Epithelial cell of proximal tubule (primary cell): ENCODE measurements around the gene CDC5L. TPM values are rescaled to one million over a fixed set of nuclear protein-coding genes. Genes with fewer than 3 reads are reported as not detected.
A peak's percentile ranks its signal among the peaks of the same experiment; 100 is the strongest.

Source experiments
- DNase-seq: peaks from one replicate; pipeline ENCODE4 v3.0.0-alpha.2; 2011; ENCODE audit warnings: low read depth
- H3K4me3 ChIP-seq: 2 replicates; pipeline ENCODE4 v1.5.1; 2011; ENCODE audit warnings: low read depth, mild to moderate bottlenecking, low read length
- total RNA-seq: library from RNA; depleted of rRNA; stranded (reverse); fragments of >200 nt; gene quantifications from 2 replicates; pipeline ENCODE4 v1.2.3, GENCODE V29; 2015
- TF ChIP-seq, protein P1 (sequence below): conservative IDR thresholded peaks from 2 replicates; pipeline ENCODE4 v1.5.1; 2012; ENCODE audit warnings: low read depth, mild to moderate bottlenecking, low read length

The CDC5L gene
- 25.4 and 25.9 TPM in 2 replicates for total RNA-seq

DNA sequence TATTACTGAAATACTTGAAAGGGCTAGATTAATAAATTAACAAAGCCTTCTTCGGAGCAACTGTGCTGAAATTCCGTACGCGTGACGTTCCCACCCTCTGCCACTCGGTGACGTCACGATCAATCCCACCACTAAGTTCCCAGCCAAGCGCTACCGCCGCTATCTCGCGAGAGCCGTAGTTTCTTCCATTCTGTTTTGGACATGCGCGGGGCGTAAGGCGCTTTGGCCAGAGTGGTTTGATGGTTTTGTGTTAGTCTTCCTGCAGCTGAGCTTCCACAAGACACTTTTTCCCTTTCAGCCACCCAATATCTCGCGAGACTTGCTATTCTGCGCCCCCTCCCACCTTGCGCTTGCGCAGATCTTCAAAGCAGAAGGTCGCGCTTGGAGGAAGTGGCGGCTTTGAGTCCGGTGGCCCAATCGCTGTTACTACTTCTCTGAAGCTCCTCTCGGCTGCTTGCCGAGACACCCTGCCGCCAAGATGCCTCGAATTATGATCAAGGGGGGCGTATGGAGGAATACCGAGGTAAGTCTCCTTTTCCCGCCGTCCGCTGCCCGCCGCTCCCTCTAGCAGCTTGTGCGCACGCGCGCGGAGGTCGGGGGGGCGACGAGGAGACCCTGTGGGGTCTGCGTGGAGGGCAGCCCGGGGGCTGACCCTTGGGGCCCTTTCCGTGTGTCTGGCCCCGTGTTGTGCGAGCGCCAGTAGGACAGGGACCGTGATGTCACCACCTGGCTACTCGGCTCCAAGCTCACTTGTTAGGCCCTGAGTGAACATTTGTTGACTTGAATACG lies at the start of gene CDC5L:
Gene CDC5L (plus strand): TSS at position 361 of the 789 bp plus-strand sequence. CDS start 118 bp downstream, at position 479.
- TF ChIP-seq, protein P1, sequence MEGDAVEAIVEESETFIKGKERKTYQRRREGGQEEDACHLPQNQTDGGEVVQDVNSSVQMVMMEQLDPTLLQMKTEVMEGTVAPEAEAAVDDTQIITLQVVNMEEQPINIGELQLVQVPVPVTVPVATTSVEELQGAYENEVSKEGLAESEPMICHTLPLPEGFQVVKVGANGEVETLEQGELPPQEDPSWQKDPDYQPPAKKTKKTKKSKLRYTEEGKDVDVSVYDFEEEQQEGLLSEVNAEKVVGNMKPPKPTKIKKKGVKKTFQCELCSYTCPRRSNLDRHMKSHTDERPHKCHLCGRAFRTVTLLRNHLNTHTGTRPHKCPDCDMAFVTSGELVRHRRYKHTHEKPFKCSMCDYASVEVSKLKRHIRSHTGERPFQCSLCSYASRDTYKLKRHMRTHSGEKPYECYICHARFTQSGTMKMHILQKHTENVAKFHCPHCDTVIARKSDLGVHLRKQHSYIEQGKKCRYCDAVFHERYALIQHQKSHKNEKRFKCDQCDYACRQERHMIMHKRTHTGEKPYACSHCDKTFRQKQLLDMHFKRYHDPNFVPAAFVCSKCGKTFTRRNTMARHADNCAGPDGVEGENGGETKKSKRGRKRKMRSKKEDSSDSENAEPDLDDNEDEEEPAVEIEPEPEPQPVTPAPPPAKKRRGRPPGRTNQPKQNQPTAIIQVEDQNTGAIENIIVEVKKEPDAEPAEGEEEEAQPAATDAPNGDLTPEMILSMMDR: no peak
- peak; percentile 94 for DNase-seq
- H3K4me3 ChIP-seq: peak within 1 kb of the TSS; percentile 80

DNA sequence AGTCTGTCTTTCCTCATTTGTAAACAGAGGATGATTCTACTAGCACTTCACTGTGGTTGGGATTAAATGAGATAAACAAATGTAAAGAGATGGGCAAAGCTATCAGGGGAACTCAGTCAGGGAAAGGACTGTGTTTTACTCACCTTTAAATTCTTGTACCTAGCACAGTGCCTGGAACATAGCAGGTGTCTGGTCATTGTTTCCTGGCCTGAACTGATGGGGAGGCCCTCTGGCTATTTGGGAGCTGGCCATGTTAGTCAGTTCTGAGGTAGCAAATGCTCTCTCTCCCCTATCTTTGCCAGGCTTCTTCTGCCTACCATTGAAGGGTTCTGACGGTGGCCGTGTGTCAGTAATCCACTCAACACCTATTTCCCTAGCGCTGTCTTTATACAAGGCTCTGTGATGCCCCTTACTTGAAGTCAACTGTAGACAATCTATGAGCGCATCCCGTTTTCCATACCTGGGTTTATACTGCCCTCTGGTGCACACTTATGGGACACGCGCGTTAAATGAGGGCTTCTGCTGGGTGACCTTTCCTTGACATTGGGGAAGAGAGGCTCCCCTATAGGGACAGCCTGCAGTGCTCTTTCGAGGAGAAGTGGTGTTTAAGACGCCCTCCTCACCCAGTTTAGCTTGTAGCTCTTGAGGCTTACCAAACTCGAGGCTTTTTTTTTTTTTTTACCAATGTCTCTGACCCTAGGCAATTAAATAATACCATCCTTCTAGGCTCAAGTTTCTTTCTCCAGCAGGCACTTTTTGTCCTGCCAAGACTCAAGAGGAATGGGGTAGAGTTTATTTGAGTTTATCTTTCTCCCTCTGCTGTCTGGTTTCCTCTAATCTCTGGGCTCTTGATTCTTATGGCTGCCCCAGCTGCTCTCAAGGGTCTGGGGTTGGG lies 49.0 kb upstream of the CDC5L start:
- no peak for DNase-seq
- TF ChIP-seq, protein P1: peak; percentile 81

DNA sequence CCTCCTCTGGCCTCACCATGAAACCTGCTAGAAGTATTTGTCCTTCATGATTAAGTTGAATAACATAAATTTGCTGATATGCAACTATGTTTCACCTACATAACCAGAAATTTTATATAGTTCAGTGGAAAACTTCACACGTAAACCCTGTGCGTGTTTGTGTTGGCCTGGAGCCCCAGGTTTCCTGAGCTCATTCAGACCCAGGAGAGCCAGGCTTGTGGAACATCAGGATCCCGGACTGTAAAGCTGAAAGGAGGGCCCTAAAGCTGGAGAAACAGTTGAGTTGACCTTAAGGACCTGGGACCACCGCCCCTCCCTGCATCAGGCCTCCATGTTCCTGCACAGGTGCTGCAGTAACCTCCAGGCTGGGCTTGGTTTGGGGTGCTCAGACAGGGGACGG lies 48.2 kb upstream of the CDC5L start:
- no peak overlapping the region for H3K4me3 ChIP-seq
- no peak for DNase-seq
- TF ChIP-seq, protein P1: no peak

More for the DNA sequence above, 49.0 kb upstream of the CDC5L start:
- H3K4me3 ChIP-seq: no peak overlapping the region

DNA sequence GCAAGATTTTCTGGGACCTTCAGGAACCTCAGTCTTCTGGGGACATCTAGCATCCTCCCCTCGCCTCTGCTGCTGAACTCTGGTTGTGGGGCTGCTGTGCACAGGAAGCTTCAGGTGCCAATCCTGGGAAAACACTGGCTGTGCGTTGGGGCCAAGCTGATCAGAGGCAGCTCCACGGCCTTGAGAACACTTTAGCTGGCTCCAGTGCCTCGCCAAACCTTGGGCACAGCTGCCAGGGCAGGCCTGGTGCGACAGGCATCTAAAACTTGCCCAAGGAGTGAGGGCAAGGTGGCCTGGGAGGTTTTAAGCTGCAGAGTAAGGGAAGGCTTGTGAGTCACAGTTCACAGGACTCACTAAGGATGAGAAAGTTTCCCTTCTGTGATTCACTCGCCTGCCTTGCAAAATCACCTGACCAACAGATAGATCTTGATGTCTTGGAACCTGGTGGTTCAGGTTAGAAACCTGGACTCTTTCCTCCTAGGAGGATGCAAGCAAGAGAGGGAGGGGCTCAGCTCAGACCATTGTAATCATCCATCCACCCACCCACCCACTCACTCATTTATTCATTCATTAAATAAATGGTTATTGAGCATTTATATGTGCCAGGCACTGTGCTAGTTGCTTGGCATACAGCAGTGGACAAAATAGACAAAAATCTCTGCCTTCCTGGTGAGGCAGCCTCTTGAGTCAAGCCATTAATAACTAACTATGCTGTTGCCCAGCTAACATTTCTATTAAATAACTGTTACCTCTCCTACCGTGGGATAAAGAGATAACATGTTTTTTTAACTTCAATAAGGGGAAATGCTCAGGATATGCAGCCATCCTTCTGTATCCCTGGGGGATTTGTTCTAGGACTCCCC lies 47.5 kb upstream of the CDC5L start:
- peak; percentile 87 for DNase-seq
- TF ChIP-seq, protein P1: no peak
- no peak overlapping the region for H3K4me3 ChIP-seq

DNA sequence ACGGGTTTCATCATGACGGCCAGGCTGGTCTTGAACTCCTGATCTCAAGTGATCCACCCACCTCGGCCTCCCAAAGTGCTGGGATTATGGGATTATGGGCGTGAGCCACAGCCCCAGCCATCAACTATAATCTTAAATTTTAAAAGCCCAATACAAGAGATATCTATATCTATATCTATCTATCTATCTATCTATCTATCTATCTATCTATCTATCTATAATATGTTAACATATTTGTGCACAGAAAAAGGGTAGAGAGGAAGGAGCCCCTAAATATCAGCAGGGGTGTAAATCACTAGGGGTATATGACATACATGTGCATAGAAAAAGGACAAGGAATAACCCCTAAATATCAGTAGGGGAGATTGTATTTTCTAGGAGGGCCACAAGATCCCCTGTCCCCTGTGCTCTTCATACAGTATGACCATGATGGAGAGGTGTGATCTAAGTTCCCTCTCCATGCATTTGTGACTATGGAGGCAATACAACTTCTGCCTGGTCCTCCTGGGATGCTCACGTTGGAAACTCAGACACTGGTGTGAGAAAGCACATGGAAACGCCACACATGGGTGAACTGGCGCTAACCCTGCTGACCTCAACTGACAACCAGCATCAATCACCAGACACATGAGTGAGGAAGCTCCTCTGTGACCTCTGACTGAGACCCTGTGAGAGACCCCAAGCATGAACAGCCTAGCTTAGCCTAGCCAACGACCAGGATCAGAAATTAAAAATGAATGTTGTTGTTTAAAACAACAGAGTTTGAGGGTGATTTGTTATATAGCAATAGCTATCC lies 46.2 kb upstream of the CDC5L start:
- H3K4me3 ChIP-seq: no peak overlapping the region
- TF ChIP-seq, protein P1: no peak
- no peak for DNase-seq

DNA sequence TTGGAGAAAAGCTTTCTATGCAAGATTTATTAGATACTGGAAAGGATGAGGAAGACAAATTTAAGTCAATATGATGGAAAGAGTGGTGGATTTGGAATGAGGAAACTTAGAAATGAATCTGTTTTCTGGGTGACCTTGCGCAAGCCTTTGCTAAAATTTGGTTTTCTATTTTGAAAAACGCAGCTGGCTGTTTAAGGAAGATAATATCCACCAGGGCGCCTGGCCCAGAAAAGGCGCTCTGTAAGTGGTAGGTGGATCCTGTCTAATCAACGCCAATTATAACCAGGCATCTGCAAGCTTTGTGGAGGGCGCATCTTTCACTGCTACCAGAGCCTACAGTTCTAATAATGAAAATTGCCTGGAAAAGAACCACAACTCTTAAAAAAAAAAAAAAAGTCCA lies 45.5 kb upstream of the CDC5L start:
- no peak for DNase-seq
- H3K4me3 ChIP-seq: no peak overlapping the region
- TF ChIP-seq, protein P1: no peak
